Nephron (organoid): ENCODE data around the gene GBP4.
"Not testable (repeated sequence)": the region's sequence is repeated elsewhere in the genome, so short reads cannot be mapped to it uniquely, and the experiment has no call there.

Source experiments
- H3K27ac Mint-ChIP-seq, 3 experiments: 2 replicates each; pipeline ENCODE4 v1.8.0; 2020; ENCODE audit warnings: mixed read lengths in 3 of 3, mild to moderate bottlenecking in 2 of 3, moderate library complexity in 1 of 3
- H3K27me3 Mint-ChIP-seq: 2 replicates; pipeline ENCODE4 v1.8.0; 2021; ENCODE audit warnings: low read depth, mild to moderate bottlenecking, moderate library complexity, mixed read lengths
- H3K36me3 Mint-ChIP-seq: 2 replicates; pipeline ENCODE4 v1.8.0; 2020; ENCODE audit warnings: low read depth, mixed read lengths
- H3K4me1 Mint-ChIP-seq: 2 replicates; pipeline ENCODE4 v1.8.0; 2020; ENCODE audit warnings: mixed read lengths
- H3K4me3 Mint-ChIP-seq, 3 experiments: 2 replicates each; pipeline ENCODE4 v1.8.0; 2020; ENCODE audit warnings: mild to moderate bottlenecking in 3 of 3, mixed read lengths in 3 of 3, moderate library complexity in 2 of 3
- H3K9me3 Mint-ChIP-seq: 2 replicates; pipeline ENCODE4 v1.8.0; 2020; ENCODE audit warnings: mixed read lengths
- TF ChIP-seq, protein P1 (sequence below), 3 experiments: fragments of 200-600 bp; sonication (generic); IDR thresholded peaks; one replicate each; pipeline ENCODE4 v1.5.0; 2021; ENCODE audit warnings: antibody characterized with exemption in 3 of 3; ENCODE audit not compliant: unreplicated experiment in 3 of 3

GBP4 gene, protein sequence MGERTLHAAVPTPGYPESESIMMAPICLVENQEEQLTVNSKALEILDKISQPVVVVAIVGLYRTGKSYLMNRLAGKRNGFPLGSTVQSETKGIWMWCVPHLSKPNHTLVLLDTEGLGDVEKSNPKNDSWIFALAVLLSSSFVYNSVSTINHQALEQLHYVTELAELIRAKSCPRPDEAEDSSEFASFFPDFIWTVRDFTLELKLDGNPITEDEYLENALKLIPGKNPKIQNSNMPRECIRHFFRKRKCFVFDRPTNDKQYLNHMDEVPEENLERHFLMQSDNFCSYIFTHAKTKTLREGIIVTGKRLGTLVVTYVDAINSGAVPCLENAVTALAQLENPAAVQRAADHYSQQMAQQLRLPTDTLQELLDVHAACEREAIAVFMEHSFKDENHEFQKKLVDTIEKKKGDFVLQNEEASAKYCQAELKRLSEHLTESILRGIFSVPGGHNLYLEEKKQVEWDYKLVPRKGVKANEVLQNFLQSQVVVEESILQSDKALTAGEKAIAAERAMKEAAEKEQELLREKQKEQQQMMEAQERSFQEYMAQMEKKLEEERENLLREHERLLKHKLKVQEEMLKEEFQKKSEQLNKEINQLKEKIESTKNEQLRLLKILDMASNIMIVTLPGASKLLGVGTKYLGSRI

GRCh38 chr1:89198491-89199072 is at the start of gene GBP4:
TSS of gene GBP4 (minus strand) at chr1:89198942. CDS start at chr1:89198834, 108 bp downstream.
- Mint-ChIP-seq H3K4me3 (peak within 1 kb of the TSS in 2 of 3 experiments; percentile 9 to 16), H3K27ac (peak within 1 kb of the TSS in 1 of 3 experiments; percentile 53), H3K9me3 (peaks cover 2% of the 10 kb centered on the region), H3K36me3 (no peaks in the 10 kb centered on the region), H3K4me1 (peaks cover 12% of the 10 kb centered on the region), H3K27me3 (no peaks in the 10 kb centered on the region)
- TF ChIP-seq, protein P1, sequence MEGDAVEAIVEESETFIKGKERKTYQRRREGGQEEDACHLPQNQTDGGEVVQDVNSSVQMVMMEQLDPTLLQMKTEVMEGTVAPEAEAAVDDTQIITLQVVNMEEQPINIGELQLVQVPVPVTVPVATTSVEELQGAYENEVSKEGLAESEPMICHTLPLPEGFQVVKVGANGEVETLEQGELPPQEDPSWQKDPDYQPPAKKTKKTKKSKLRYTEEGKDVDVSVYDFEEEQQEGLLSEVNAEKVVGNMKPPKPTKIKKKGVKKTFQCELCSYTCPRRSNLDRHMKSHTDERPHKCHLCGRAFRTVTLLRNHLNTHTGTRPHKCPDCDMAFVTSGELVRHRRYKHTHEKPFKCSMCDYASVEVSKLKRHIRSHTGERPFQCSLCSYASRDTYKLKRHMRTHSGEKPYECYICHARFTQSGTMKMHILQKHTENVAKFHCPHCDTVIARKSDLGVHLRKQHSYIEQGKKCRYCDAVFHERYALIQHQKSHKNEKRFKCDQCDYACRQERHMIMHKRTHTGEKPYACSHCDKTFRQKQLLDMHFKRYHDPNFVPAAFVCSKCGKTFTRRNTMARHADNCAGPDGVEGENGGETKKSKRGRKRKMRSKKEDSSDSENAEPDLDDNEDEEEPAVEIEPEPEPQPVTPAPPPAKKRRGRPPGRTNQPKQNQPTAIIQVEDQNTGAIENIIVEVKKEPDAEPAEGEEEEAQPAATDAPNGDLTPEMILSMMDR (IDR thresholded peaks at IDR 0.05; ENCODE audit: unreplicated experiment in 3 of 3) = no peak

DNA sequence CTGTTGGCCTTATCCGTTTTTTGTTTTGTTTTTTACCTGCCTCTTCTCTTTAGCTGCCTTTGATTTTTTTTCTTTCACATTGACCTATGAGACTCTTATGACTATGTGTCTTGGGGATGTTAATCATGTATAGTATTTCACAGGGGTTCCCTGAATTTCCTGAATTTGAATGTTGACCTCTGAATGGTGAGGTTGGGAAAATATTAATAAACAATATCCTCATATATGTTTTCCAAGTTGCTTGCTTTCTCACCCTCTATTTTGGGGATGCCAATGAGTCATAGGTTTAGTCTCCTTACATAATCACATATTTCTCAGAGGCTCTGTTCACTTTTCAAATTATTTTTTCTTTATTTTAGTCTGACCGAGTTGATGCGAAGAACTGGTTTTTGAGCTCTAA is 44.3 kb upstream of the GBP4 start:
- no peaks in the 10 kb centered on the region for H3K36me3 Mint-ChIP-seq
- H3K27me3 Mint-ChIP-seq = no peaks in the 10 kb centered on the region
- H3K4me3 Mint-ChIP-seq = no peak overlapping the region
- H3K9me3 Mint-ChIP-seq = peaks cover 6% of the 10 kb centered on the region
- TF ChIP-seq, protein P1 (IDR thresholded peaks at IDR 0.05; ENCODE audit: unreplicated experiment in 3 of 3) = no peak
- H3K27ac Mint-ChIP-seq = no peak overlapping the region
- no peaks in the 10 kb centered on the region for H3K4me1 Mint-ChIP-seq

GRCh38 chr1:89221341-89221740 is 22.6 kb upstream of the GBP4 start:
- H3K27me3 Mint-ChIP-seq = no peaks in the 10 kb centered on the region
- peaks cover 13% of the 10 kb centered on the region for H3K9me3 Mint-ChIP-seq
- peaks cover 5% of the 10 kb centered on the region for H3K4me1 Mint-ChIP-seq
- H3K36me3 Mint-ChIP-seq = no peaks in the 10 kb centered on the region
- H3K4me3 Mint-ChIP-seq = no peak overlapping the region
- no peak overlapping the region for H3K27ac Mint-ChIP-seq
- TF ChIP-seq, protein P1 (IDR thresholded peaks at IDR 0.05; ENCODE audit: unreplicated experiment in 3 of 3) = no peak

- not testable (repeated sequence) for H3K4me3 Mint-ChIP-seq, H3K4me1 Mint-ChIP-seq, H3K9me3 Mint-ChIP-seq, H3K36me3 Mint-ChIP-seq, H3K27me3 Mint-ChIP-seq
- peak overlapping the region in 2 of 3 experiments; percentile 9 to 82 for H3K27ac Mint-ChIP-seq
Observed at GRCh38 chr1:89219851-89220250, 21.1 kb upstream of the GBP4 start.

- peak overlapping the region in 1 of 3 experiments; percentile 82 for H3K27ac Mint-ChIP-seq
- not testable (repeated sequence) for H3K4me3 Mint-ChIP-seq
Observed at GRCh38 chr1:89218941-89219340, 20.2 kb upstream of the GBP4 start.

GRCh38 chr1:89213347-89213746 is 14.6 kb upstream of the GBP4 start:
- TF ChIP-seq, protein P1 (IDR thresholded peaks at IDR 0.05; ENCODE audit: unreplicated experiment in 3 of 3) = no peak
- Mint-ChIP-seq H3K9me3 (peaks cover 16% of the 10 kb centered on the region), H3K36me3 (no peaks in the 10 kb centered on the region), H3K27me3 (no peaks in the 10 kb centered on the region), H3K4me3 (no peak overlapping the region), H3K4me1 (no peaks in the 10 kb centered on the region), H3K27ac (no peak overlapping the region)

More at GRCh38 chr1:89218941-89219340, 20.2 kb upstream of the GBP4 start:
- H3K4me1 Mint-ChIP-seq, H3K27me3 Mint-ChIP-seq, H3K9me3 Mint-ChIP-seq, H3K36me3 Mint-ChIP-seq: not testable (repeated sequence)
